HL-60 (cell line): ENCODE data around the gene SMG1.
"Not testable (repeated sequence)": the region's sequence is repeated elsewhere in the genome, so short reads cannot be mapped to it uniquely, and the experiment has no call there.

ENCODE experiments used
- TF ChIP-seq, protein P1 (sequence below): IDR thresholded peaks from one replicate; pipeline ENCODE4 v1.5.1; 2011; ENCODE audit warnings: low read length, control low read depth, inconsistent platforms; ENCODE audit not compliant: insufficient read depth
- TF ChIP-seq, protein P2 (sequence below): IDR thresholded peaks from 2 replicates; pipeline ENCODE4 v1.6.1; 2012; ENCODE audit warnings: low read depth; ENCODE audit not compliant: insufficient replicate concordance

DNA sequence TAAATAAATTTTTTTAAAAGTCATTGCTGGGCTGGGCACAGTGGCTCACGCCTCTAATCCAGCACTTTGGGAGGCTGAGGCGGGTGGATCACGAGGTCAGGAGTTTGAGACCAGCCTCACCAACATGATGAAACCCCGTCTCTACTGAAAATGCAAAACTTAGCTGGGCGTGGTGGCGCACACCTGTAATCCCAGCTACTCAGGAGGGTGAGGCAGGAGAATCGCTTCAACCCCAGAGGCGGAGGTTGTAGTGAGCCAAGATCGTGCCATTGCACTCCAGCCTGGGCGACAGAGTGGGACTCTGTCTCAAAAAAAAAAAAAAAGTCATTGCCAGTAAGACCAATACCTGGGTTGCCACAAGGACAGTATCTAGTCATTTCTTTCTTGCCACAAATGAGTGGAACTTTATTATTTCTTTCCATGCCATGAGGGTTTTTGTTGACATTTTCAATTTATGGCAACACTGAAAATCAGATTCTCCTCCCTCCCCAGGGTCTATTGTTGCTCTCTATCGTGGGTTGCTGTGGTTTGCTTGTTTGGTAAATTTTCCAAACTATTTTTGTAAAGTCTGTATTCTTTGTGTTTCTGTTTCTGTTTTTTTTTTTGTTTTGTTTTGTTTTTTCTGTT lies 155.8 kb downstream of the SMG1 start:
- TF ChIP-seq, protein P1, sequence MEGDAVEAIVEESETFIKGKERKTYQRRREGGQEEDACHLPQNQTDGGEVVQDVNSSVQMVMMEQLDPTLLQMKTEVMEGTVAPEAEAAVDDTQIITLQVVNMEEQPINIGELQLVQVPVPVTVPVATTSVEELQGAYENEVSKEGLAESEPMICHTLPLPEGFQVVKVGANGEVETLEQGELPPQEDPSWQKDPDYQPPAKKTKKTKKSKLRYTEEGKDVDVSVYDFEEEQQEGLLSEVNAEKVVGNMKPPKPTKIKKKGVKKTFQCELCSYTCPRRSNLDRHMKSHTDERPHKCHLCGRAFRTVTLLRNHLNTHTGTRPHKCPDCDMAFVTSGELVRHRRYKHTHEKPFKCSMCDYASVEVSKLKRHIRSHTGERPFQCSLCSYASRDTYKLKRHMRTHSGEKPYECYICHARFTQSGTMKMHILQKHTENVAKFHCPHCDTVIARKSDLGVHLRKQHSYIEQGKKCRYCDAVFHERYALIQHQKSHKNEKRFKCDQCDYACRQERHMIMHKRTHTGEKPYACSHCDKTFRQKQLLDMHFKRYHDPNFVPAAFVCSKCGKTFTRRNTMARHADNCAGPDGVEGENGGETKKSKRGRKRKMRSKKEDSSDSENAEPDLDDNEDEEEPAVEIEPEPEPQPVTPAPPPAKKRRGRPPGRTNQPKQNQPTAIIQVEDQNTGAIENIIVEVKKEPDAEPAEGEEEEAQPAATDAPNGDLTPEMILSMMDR = not testable (repeated sequence)
- TF ChIP-seq, protein P2, sequence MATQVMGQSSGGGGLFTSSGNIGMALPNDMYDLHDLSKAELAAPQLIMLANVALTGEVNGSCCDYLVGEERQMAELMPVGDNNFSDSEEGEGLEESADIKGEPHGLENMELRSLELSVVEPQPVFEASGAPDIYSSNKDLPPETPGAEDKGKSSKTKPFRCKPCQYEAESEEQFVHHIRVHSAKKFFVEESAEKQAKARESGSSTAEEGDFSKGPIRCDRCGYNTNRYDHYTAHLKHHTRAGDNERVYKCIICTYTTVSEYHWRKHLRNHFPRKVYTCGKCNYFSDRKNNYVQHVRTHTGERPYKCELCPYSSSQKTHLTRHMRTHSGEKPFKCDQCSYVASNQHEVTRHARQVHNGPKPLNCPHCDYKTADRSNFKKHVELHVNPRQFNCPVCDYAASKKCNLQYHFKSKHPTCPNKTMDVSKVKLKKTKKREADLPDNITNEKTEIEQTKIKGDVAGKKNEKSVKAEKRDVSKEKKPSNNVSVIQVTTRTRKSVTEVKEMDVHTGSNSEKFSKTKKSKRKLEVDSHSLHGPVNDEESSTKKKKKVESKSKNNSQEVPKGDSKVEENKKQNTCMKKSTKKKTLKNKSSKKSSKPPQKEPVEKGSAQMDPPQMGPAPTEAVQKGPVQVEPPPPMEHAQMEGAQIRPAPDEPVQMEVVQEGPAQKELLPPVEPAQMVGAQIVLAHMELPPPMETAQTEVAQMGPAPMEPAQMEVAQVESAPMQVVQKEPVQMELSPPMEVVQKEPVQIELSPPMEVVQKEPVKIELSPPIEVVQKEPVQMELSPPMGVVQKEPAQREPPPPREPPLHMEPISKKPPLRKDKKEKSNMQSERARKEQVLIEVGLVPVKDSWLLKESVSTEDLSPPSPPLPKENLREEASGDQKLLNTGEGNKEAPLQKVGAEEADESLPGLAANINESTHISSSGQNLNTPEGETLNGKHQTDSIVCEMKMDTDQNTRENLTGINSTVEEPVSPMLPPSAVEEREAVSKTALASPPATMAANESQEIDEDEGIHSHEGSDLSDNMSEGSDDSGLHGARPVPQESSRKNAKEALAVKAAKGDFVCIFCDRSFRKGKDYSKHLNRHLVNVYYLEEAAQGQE = not testable (repeated sequence)
